GM18861 (cell line): Measurements from ENCODE around the gene RAB5A.
A peak's percentile ranks its signal among the peaks of the same experiment; 100 is the strongest.
"Not testable (repeated sequence)": the region's sequence is repeated elsewhere in the genome, so short reads cannot be mapped to it uniquely, and the experiment has no call there.

Experiments
- ATAC-seq: cut with Tn5 transposase; IDR thresholded peaks from one replicate; pipeline ENCODE4 v1.9.1; 2021; ENCODE audit not compliant: unreplicated experiment

Gene RAB5A, protein sequence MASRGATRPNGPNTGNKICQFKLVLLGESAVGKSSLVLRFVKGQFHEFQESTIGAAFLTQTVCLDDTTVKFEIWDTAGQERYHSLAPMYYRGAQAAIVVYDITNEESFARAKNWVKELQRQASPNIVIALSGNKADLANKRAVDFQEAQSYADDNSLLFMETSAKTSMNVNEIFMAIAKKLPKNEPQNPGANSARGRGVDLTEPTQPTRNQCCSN

DNA sequence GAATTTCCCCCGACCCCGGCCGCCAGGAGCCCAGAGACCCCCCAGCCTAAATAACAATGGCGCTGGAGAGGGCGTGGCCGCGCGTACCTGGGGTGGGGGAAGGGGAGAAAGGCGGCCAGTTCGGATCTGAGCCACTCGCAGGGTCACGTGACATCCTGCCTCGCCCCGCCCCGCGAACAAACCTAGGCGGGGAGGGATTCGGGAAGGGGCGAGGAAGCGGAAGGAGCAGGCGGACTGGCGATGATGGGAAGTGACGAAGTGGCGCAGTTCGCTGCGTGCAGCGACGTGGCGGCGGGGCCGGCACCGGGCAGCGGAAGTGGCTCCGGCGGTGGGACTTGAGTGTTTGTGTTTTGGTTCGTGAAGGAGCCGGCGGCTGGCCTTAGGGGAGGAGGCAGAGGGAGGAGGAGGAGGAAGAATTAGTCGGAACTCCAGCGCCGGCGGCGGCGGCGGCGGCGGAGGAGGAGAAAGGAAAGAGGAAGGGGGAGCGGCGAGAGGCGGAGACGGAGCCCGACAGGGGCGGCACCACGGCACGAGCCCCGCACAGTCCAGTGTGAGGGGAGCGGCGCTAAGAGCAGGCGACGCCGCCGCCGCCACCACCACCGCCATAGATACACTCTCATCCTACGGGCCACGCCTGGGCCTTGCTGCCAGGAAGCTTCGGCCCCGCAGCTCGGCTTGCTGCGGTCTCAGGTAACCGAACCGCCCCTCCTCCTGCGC, at the start of gene RAB5A:
RAB5A (plus strand) TSS at position 266 of the 717 bp plus-strand sequence. CDS start 3,802 bp downstream, outside the sequence.
- peak; percentile 98 for ATAC-seq

DNA sequence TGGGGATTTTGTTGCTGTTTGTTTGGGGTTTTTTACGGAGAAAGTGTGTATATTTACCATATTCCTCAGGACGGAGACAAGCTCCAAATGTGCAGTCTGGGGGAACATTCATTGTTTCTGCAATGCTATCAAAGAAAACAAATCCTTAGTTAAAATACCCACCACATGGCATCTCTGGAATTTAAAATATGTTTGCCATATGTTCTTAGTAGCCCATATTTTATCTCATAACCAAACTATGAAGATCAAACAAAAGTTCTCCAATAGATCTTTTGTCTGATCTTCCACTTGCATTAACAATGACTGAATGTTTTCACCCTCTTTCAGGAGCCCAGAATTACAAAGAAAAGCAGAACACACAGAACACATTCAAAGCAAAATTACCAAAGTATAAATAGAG, 48.2 kb upstream of the RAB5A start:
- no peak for ATAC-seq

DNA sequence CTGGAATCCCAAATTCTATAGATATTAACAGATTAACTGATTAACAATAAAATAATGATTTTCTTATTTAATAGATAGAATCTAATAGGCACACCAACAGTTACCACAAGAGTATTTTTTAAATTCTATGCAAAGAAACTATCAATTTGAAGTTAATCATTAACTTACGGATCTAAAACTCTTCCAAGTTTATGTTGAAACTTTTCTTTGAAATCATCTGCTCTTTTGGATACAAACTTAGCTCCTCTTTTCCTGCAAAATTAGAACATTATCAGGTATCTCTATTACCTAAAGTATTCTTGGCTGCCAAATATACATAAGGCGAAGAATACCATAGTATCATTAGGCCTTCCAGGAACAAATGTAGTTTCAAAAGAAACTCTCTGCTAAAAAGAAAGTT, 47.6 kb upstream of the RAB5A start:
- ATAC-seq: no peak

DNA sequence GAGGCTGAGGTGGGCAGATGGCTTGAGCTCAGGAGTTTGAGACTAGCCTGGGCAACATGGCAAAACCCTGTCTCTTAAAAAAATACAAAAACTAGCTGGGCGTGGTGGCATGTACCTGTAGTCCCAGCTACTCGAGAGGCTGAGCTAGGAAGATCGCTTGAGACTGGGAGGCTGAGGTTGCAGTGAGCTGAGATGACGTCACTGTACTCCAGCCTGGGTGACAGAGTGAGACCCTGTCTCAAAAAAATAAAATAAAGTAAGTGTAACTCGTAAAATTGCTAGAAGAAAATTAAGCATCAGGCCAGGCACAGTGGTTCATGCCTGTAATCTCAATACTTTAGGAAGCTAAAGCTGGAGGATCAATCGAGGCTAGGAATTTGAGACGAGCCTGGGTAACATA, 47.1 kb upstream of the RAB5A start:
- not testable (repeated sequence) for ATAC-seq

DNA sequence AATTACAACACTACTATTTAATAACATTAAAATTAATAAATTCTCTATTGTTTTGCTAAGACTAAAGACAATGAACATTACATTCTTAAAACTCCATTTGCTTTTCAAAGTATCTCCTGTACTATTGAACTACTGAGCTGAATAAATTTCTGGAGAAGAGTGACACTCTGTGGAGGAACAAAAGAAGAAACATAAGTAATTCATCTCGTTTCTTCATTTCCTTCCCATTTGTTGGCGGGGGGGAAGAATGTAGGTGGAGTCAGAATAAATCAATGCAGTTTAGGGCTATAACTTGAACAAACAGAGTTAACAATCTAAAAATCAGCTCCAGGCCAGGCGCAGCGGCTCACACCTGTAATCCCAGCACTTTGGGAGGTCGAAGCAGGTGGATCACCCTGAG, 45.6 kb upstream of the RAB5A start:
- ATAC-seq: no peak

DNA sequence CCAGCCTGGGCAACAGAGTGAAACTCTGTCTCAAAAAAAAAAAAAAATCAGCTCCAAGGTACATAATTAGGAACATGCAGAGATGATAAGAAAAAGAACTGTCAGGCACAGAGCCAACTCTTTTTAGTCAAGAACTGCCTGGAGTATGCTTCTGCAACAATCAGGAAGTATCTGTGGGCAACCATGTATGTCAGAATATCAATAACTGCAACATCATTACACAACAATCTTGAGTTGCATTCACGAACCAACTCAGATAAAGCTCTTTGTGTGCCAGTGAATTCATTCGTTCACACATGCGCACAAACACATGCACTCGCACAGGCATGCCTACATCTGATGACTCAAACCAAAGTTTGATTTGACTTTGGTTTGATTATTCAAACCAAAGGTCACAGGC, 45.0 kb upstream of the RAB5A start:
- ATAC-seq: no peak

DNA sequence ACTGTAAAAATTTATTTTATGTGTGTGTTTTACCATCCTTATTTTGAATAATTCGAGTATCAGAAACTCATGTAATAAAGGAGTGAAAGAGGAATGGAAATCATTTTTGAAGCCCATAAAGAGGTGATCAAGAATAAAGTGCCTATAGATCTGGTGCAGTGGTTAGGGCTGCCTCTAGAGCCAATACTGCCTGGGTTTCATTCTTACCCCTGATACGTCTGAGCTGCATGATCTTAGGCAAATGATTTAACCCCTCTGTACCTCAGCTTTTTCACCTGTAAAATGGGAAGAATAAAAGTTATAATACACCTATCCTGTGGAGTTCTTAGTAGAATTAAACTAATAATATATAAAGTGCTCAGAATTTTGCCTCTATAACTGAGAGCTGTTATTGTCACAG, 43.2 kb upstream of the RAB5A start:
- no peak for ATAC-seq

DNA sequence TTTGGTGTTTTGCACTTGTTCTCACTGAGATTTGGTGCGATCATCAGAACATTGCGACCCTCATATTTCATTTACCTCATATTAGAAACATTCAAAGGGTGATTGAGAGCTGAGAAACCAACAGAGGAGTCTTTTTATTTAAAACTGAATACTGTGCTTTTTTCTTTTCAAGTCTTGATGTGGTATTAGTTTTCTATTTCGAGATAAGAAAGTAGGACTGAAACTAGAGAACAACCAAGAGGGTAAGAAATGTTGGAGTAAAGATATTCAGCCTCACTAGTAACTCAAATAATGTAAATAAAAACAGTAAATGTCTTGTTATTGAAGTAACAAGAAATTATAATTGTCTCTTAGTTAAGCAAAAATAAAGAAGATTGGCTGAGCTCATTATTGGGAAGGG, 39.4 kb upstream of the RAB5A start:
- ATAC-seq: no peak

DNA sequence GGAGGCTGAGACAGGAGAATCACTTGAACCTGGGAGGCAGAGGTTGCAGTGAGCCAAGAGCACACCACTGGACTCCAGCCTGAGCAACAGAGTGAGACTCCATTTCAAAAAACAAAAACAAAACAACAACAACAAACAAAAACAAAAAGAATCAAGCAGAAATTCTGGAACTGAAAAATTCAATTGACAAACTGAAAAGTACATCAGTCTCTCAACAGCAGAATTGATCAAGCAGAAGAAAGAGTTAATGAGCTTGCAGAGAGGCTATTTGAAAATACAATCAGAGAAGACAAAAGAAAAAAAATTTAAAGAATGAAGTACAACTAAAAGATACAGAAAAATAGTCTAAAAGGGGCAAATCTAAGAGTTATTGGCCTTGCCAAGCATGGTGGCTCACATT, 35.4 kb upstream of the RAB5A start:
- ATAC-seq: no peak

DNA sequence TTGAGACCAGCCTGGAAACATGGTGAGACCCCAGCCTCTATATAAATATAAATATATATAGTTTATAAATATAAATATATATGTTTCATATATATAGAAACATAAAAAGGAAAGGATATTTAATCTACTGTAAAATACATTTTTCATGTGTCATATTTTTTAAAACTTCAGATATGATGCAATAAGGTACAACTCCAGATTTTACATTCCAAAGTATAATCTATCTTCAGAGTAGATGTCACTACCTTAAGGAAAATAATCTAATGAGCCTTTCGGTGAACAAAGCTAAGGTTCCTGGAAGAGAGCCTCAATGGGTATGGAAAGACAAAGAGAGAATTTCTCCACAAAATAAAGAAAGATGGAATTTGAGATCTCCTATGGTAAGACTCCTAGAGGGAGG, 29.7 kb upstream of the RAB5A start:
- ATAC-seq: no peak

DNA sequence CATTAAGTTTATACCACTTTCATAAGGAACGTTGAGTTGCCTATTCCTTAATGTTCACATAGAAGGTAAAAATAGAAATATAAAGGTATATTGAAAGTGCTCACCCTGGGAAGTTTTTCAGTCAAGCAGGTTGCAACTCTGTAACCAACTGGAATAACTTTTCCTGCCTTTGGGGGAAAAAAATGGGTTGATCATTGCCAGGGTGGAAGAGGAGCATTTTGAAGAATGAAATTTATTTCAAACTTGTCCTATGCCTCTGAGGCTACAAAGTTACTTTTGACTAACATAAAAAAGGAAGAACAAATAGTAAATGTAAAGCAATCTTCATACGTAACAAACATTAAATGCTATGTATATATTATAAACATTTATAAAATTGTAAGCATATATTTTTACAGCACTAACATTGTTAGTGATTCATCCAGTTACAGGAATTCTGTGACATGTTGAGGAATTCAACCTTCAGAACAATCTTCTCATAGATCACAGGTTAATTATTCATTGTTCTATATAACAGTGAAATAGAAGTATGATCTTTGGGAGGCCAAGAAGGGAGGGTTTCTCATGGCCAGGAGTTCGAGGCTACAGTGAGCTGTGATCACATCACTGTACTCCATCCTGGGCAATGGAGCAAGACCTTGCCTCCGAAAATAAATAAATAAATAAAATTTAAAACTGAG, 26.4 kb upstream of the RAB5A start:
- ATAC-seq: no peak

DNA sequence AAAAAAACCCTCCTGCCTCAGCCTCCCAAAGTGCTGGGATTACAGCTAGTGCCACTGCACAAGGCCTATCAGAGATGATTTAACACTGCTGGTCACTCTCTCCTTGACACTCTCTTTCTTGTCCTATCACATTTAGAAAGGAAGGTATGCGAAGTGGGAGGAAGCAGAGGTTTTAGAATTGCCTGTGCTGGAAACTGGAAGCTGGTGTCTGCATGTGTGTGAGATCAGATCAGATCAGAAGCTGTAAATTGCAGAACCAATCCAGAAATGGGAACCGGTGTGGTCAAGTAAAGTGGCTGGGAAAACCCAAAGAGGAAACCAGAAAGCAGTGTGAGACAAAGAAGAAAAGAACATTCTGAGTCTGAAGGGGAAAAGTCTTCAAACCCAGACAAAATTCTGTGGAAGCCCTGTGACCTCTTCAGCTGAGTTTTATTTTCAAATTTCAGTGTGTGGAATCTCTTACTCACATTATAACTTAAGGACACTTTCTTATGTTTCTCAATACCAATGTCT, 15.7 kb upstream of the RAB5A start:
- peak; percentile 78 for ATAC-seq

DNA sequence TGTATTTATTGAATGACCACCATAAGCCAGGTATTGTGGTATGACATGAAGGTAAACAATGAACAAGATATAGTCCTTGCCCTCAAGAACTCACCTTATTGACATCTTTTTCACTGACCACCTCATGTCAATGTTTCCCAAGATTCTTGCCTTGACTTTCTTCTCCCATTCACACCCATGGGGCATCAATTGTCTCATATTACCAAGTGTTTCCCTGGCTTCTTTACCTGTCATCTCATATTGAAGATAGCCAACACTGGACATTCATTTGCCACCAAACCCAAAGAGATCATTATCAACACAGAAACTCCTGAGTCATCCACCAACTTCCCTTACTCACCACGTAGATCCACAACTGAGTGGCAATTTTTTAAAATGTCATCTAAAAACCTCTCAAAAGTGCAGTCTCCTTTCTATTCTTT, 15.1 kb upstream of the RAB5A start:
- ATAC-seq: peak; percentile 67

DNA sequence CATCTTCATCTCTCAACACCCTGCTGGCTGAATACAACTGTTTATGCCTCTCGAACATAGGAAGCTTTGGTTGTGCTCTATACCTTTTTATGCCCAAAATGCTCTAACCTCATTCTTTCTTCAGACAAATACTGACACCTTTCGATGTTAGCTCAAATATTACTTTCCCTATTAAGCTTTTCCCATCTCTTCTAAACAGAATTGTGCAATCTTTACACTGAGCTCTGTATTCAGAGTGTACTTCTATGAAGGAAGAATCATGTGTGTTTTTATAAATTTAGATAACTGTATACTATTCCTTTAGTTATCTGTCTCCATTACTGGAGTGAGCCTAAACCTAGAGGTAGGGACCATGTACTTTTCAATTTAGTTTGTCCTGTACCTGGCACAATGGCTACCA, 14.5 kb upstream of the RAB5A start:
- ATAC-seq: no peak

DNA sequence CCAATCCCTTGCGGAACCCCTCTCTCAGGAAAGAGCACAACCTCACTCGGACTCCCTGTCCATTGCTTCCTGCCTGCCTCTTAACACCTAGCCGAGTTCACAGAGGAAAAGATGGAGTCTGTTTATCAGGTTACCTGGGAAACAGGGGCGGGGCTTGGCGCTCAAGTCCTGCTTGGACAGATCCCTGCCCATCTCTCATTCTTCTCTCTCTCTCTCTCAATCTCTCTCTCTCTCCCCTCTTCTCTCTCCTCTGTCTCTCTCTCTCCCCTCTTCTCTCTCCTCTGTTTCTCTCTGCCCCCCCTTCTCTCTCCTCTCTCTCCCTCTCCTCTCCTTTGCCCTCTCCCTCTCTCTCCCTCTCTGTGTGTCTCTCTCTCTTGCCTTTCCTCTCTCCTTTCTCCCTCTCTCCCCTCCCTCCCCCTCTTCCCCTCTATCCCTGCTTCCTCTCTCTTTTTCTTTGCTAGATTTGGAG, 12.8 kb upstream of the RAB5A start, which contains the start of gene EFHB:
EFHB (minus strand) TSS at position 120 of the 469 bp plus-strand sequence. CDS start 199 bp downstream, outside the sequence.
- ATAC-seq: no peak

DNA sequence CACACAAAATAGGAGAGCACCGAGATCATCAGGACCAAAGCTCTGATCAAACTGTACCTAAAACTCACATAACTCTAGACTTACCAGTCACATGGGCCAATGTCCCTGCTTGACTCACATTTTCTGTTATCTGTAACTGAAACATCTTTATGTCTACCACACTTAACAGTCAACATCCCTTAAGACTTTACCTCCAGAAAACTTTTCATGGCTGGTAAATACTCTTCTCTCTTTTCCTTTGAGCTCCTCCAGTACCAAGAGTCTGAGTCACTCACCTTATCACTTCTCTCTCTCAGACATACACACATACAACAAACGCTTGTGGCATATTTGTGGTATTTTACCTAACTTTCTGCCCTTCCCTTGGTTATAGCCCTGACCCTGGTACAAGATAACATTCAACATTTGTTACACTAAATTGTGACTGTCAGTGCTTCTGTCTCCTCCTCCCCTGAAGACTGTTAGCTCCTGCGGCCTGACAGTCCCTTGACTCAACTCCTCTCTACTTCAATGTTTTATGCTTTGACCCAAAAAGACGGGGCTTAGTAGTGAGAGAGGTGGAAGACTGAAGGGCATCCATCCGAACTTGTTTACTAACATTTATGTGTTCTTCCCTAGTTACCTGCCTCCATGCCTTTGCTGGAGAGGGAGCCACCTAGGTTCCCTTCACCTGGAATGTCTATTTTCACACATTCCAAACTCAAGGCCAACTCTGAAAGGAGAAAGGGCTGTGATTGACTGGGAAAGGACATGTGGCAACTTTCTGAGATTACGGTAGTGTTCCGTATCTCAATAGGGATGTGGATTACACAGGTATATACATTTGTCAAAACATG, 9.2 kb upstream of the RAB5A start:
- no peak for ATAC-seq

DNA sequence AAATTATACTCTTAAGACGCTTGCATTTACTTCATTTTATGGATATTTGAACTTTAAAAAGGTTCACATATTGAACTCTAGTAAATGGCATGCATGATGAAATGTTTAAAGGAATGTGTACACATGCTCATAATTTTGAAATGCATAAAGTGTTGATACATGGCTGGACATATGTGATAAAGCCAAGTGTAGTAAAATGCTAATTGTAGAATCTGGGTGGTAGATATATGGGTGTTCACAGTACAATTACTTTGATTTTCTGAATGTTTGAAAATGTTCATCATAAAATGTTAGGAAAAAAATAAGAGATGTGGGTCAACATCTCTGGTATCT, 8.6 kb upstream of the RAB5A start:
- ATAC-seq: no peak

DNA sequence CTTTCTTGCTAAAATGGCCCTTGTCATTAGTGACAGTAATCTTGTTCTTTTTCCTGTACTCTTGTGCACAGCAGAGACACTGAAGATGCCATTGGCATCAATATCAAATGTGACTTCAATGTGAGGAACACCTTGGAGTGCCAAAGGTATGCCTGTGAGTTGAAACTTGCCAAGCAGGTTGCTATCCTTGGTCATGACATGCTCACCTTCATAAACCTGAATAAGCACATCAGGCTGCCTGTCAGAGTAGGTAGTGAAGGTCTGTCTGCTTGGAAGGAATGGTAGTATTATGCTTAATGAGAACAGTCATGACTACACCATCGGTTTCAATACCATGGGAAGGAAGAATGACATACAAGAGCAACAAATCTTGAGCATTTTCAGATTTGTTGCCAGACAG, 6.3 kb upstream of the RAB5A start:
- no peak for ATAC-seq

DNA sequence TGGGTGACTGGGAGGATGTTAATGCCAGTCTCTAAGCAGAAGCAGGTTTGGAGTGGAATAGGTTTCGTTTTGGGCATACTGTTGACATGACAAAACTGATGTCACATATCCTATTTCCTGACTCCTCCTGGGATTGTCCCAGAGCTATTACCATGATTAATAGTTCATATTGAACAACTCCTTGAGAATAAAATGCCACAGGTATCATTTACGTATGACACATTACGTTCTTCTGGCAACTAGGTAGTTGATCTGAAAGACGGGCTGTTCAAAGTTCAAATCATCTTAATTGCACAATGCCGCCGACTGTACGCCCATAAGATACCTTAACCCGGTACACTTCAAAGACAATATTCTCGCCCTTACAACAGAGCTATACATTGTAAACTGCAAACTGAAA, 1.4 kb upstream of the RAB5A start:
- ATAC-seq: no peak

DNA sequence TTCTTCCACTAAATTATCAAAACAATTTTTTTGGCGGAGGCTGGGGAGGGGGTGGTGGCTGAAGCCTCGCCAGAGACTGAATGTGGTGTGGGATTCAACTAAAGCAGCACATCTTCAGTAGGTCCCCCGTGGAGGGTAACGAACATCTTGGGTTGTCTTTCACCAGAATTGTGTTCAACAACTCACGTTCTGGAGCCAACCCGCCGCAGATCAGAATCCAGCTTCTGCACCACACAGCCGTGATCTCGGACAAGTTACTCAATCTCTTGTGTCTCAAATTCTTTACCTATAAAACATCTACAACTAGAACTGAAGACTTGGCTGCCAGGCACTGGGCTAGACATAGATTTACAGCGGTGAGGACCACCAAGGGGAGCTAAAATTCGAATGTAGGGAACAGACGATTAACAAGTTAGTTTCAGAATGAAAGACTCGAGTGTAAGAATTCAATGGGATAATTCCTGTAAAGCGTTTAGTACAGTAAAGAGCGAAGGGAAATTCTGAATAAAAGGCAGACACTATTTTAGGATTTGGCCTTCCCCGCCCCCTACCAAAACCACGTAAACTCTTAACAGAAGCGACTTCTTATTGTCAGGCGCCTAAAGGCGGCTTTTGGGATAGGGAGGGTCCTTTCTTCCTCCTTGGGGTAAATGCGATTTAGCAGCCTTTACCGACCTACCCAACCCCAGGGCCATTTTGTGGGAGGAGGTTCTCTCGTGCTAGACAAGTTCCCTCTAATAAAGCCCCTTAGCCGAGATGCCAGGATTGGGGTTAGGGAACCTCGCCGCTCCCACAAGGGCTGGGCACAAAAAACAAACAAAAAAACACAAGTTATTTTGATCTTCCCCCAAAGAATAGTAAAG, 697 bp upstream of the RAB5A start:
- ATAC-seq: no peak
